Natural killer cell (primary cell): ENCODE data around the gene DOK3. TPM values are rescaled to one million over a fixed set of nuclear protein-coding genes. Genes with fewer than 3 reads are reported as not detected.
"Not testable (repeated sequence)": the region's sequence is repeated elsewhere in the genome, so short reads cannot be mapped to it uniquely, and the experiment has no call there.

Experiments used
- ATAC-seq, 3 donors: fragments of 150-1000 bp in 2 of 3; fragments of 200-7000 bp in 1 of 3; cut with Tn5 transposase; 1 replicate in 1 of 3; 2 replicates in 2 of 3; pipeline ENCODE4 v1.10.0; 2021; ENCODE audit warnings: mild to moderate bottlenecking in 2 of 3, moderate library complexity in 2 of 3
- DNase-seq, 2 donors: peaks; one replicate each; pipeline versions ENCODE4 v3.0.0 to v3.0.0-alpha.2; 2013 to 2021; ENCODE audit warnings: mixed read lengths in 1 of 2
- H3K27ac ChIP-seq: one replicate; pipeline ENCODE4 v1.5.1; 2013; ENCODE audit warnings: mild to moderate bottlenecking, low read length
- H3K27me3 ChIP-seq: one replicate; pipeline ENCODE4 v1.6.1; 2013; ENCODE audit warnings: low read length; ENCODE audit not compliant: control insufficient read depth, insufficient read depth
- H3K36me3 ChIP-seq: one replicate; pipeline ENCODE4 v1.6.1; 2013; ENCODE audit warnings: low read length; ENCODE audit not compliant: control insufficient read depth, insufficient read depth
- H3K4me1 ChIP-seq: one replicate; pipeline ENCODE4 v1.6.1; 2013; ENCODE audit warnings: low read length; ENCODE audit not compliant: control insufficient read depth, insufficient read depth
- H3K4me3 ChIP-seq: one replicate; pipeline ENCODE4 v1.5.1; 2013; ENCODE audit warnings: low read length
- H3K9me3 ChIP-seq: one replicate; pipeline ENCODE4 v1.6.1; 2013; ENCODE audit warnings: low read length; ENCODE audit not compliant: control insufficient read depth, insufficient read depth
- H3K27ac Mint-ChIP-seq, 2 donors: one replicate each; pipeline ENCODE4 v1.8.0; 2022; ENCODE audit warnings: mild to moderate bottlenecking in 2 of 2, mixed read lengths in 2 of 2, moderate library complexity in 1 of 2
- H3K27me3 Mint-ChIP-seq, 2 donors: one replicate each; pipeline ENCODE4 v1.8.0; 2022; ENCODE audit warnings: low read depth in 2 of 2, mixed read lengths in 2 of 2
- H3K36me3 Mint-ChIP-seq: one replicate; pipeline ENCODE4 v1.8.0; 2022; ENCODE audit warnings: mixed read lengths
- H3K4me1 Mint-ChIP-seq, 2 donors: one replicate each; pipeline ENCODE4 v1.8.0; 2022; ENCODE audit warnings: mixed read lengths in 2 of 2
- H3K4me3 Mint-ChIP-seq: one replicate; pipeline ENCODE4 v1.8.0; 2022; ENCODE audit warnings: mild to moderate bottlenecking, moderate library complexity, mixed read lengths
- H3K9me3 Mint-ChIP-seq, 2 donors: one replicate each; pipeline ENCODE4 v1.8.0; 2022; ENCODE audit warnings: mixed read lengths in 2 of 2
- WGBS: methylation state at CpG from one replicate; pipeline ENCODE4 v1.1.7; 2013; ENCODE audit warnings: missing lambda C conversion rate; ENCODE audit not compliant: insufficient coverage; 5-methylcytosine and 5-hydroxymethylcytosine counted together
- intact Hi-C: fragments of 100-400 bp; cut with micrococcal nuclease; formaldehyde crosslinking; loops from one replicate; pipeline ENCODE4 v1.14.2; 2022
- total RNA-seq, 4 donors: library from RNA; stranded (reverse); fragments of 120-200 nt in 1 of 4; gene quantifications; one replicate each; pipeline versions ENCODE4 v1.2.3 to v1.2.4, GENCODE V29; 2013 to 2022
- TF ChIP-seq, protein P1 (sequence below): fragments of 200-600 bp; IDR thresholded peaks from one replicate; pipeline ENCODE4 v1.8.0; 2022; ENCODE audit warnings: antibody characterized with exemption

The DOK3 gene
- total RNA-seq, 3 donors from 2014 or later (not counting 1 experiment from before 2014, with no cell fraction given): 3.5 to 19.8 (median 9.1) TPM

DNA sequence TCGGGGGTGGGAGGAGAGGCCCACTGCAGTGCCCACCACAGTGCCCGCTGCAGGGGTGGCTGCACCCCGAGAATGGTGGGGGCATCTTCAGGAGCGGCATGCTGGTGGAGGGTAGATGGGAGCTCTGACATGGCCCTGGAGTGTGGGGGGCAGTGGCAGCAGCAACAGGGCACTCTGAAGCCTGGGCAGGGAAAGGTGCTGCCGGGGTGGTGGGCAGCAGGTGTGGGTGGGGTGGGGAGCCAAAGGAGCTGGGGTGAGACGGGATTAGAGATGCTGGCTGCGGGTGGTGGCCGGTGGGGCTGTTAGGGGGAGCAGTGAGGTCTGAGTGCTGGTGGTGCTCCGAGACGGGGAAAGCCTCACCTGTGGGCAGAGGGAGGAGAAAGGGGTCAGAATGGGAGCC lies 26.8 kb upstream of the DOK3 start:
- Histone ChIP-seq H3K27me3 (no peaks in the 10 kb centered on the region), H3K4me3 (no peak overlapping the region), H3K36me3 (peaks cover 52% of the 10 kb centered on the region), H3K27ac (no peak overlapping the region), H3K4me1 (no peaks in the 10 kb centered on the region), H3K9me3 (no peaks in the 10 kb centered on the region)
- no peak overlapping the region for H3K4me3 Mint-ChIP-seq
- no peaks in the 10 kb centered on the region for H3K27me3 Mint-ChIP-seq
- WGBS: 96% methylated on average over 10 of the region's 10 CpGs
- no peaks in the 10 kb centered on the region for H3K36me3 Mint-ChIP-seq
- TF ChIP-seq, protein P1, sequence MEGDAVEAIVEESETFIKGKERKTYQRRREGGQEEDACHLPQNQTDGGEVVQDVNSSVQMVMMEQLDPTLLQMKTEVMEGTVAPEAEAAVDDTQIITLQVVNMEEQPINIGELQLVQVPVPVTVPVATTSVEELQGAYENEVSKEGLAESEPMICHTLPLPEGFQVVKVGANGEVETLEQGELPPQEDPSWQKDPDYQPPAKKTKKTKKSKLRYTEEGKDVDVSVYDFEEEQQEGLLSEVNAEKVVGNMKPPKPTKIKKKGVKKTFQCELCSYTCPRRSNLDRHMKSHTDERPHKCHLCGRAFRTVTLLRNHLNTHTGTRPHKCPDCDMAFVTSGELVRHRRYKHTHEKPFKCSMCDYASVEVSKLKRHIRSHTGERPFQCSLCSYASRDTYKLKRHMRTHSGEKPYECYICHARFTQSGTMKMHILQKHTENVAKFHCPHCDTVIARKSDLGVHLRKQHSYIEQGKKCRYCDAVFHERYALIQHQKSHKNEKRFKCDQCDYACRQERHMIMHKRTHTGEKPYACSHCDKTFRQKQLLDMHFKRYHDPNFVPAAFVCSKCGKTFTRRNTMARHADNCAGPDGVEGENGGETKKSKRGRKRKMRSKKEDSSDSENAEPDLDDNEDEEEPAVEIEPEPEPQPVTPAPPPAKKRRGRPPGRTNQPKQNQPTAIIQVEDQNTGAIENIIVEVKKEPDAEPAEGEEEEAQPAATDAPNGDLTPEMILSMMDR: no peak
- DNase-seq (no peak), ATAC-seq (no peak)
- intact Hi-C loops: no loop called here
- peaks cover 10 to 19% of the 10 kb centered on the region in 2 donors for H3K4me1 Mint-ChIP-seq
- H3K27ac Mint-ChIP-seq: no peak overlapping the region
- no peaks in the 10 kb centered on the region for H3K9me3 Mint-ChIP-seq

DNA sequence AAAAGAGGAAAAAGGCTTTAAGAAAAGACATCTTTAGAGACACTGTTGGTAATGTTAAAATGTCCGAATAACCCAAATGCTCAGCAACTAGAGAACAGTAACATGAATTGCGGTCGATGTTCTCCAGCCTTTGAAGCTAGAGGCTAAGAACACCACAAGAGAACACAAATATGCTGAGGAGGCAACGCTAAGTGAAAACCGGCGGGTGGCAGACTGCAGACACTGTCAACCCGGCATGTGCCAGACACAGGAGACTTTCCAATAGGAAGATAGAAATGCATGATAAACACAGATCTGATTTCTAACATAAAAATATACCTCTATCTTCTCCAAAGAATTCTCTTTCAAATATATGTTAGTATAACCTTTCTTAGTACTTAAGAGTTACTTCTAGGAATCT lies 25.5 kb upstream of the DOK3 start:
- no peaks in the 10 kb centered on the region for H3K27me3 ChIP-seq
- Mint-ChIP-seq H3K9me3 (no peaks in the 10 kb centered on the region), H3K27ac (no peak overlapping the region), H3K27me3 (no peaks in the 10 kb centered on the region), H3K36me3 (no peaks in the 10 kb centered on the region), H3K4me1 (peaks cover 14 to 15% of the 10 kb centered on the region in 2 donors), H3K4me3 (no peak overlapping the region)
- no peaks in the 10 kb centered on the region for H3K4me1 ChIP-seq
- H3K36me3 ChIP-seq: peaks cover 59% of the 10 kb centered on the region
- no peak overlapping the region for H3K27ac ChIP-seq
- intact Hi-C loops: no loop called here
- DNase-seq (no peak), ATAC-seq (no peak)
- TF ChIP-seq, protein P1: no peak
- no peak overlapping the region for H3K4me3 ChIP-seq
- WGBS: 98% methylated on average over 7 of the region's 7 CpGs
- H3K9me3 ChIP-seq: no peaks in the 10 kb centered on the region

DNA sequence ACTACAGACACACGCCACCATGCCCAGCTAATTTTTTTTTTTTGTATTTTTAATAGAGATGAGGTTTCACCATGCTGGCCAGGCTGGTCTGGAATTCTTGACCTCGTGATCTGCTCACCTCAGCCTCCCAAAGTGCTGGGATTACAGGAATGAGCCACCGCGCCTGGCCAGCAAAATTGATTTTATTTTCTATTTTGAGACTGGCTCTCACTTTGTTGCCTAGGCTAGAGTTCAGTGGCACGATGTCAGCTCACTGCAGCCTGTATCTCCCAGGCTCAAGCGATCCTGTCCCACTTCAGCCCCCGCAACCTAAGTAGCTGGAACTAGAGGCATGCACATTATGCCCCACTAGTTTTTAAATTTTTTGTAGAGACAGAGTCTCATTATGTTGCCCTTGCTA lies 24.8 kb upstream of the DOK3 start:
- over 99% methylated on average over 7 of the region's 7 CpGs for WGBS
- H3K4me3 ChIP-seq, H3K27me3 ChIP-seq, DNase-seq, intact Hi-C loops, H3K4me3 Mint-ChIP-seq, H3K27me3 Mint-ChIP-seq, H3K36me3 Mint-ChIP-seq, H3K27ac Mint-ChIP-seq, ATAC-seq, H3K9me3 Mint-ChIP-seq, H3K4me1 ChIP-seq, H3K27ac ChIP-seq, H3K9me3 ChIP-seq: not testable (repeated sequence)
- peaks cover 14 to 15% of the 10 kb centered on the region in 2 donors for H3K4me1 Mint-ChIP-seq
- peaks cover 66% of the 10 kb centered on the region for H3K36me3 ChIP-seq

DNA sequence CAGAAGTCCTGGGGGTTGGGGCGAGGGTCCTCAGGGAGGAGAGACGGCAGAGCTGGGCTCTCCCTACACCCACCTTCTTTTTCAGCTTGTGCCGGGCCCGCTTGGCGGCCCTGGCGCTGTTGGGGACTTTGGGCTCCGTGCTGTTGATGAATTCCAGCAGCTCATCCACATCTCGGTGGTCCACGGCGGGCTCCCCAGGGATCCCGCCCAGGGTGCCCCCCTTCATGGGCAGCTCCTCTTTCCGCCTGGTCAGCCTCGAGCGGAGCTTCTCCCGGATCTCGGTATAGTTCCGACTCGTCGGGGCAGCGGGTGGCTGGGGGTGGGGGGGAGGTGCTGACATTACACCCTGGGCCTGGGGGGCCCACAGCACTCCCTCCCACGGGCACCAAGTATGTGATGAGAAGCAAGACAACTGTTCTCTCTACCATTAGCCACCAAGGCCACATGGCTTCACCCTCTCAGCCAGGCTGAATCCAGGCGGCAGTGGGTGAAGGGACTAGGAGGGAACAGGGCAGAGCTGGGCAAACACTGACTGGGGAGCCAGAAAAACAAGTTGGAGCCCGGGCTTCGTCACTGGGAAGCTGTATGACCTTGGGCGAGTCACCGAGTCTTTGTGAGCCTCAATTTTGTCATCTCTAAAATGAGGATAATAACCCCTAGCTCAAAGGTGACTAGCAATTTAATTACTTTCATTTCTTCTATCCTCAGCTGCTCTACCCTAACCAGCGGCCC lies 21.7 kb upstream of the DOK3 start:
- ATAC-seq (no peak), DNase-seq (no peak)
- Histone ChIP-seq H3K4me3 (no peak overlapping the region), H3K27me3 (no peaks in the 10 kb centered on the region), H3K27ac (no peak overlapping the region), H3K4me1 (no peaks in the 10 kb centered on the region), H3K9me3 (no peaks in the 10 kb centered on the region), H3K36me3 (peaks cover 55% of the 10 kb centered on the region)
- intact Hi-C loops: no loop called here
- H3K27me3 Mint-ChIP-seq: no peaks in the 10 kb centered on the region
- H3K9me3 Mint-ChIP-seq: no peaks in the 10 kb centered on the region
- TF ChIP-seq, protein P1: no peak
- H3K36me3 Mint-ChIP-seq: no peaks in the 10 kb centered on the region
- H3K4me3 Mint-ChIP-seq: no peak overlapping the region
- no peak overlapping the region for H3K27ac Mint-ChIP-seq
- H3K4me1 Mint-ChIP-seq: peaks cover 5 to 9% of the 10 kb centered on the region in 2 donors
- WGBS: 97% methylated on average over 26 of the region's 27 CpGs
